HG02678 (cell line): ENCODE results near the gene RAB20.

Source experiments
- ATAC-seq: cut with Tn5 transposase; IDR thresholded peaks from one replicate; pipeline ENCODE4 v1.9.1; 2021; ENCODE audit warnings: mild to moderate bottlenecking, moderate library complexity; ENCODE audit not compliant: unreplicated experiment

The RAB20 gene

GRCh38 chr13:110531671-110532083 lies 29.8 kb downstream of the RAB20 start:
- ATAC-seq, result no peak

- ATAC-seq, result no peak
Measured at GRCh38 chr13:110531100-110531499, 30.4 kb downstream of the RAB20 start.

GRCh38 chr13:110529522-110530311 lies 31.8 kb downstream of the RAB20 start:
- no peak for ATAC-seq

- ATAC-seq, result no peak
Measured at GRCh38 chr13:110528911-110529310, 32.6 kb downstream of the RAB20 start.

GRCh38 chr13:110528371-110528770 lies 33.2 kb downstream of the RAB20 start:
- no peak for ATAC-seq

- ATAC-seq, result peak; percentile 90
Measured at GRCh38 chr13:110525328-110526319, 35.9 kb downstream of the RAB20 start.

GRCh38 chr13:110524541-110525257 lies 36.8 kb downstream of the RAB20 start:
- no peak for ATAC-seq

GRCh38 chr13:110523838-110524540 lies 37.5 kb downstream of the RAB20 start:
- ATAC-seq, result no peak

GRCh38 chr13:110523180-110523579 lies 38.3 kb downstream of the RAB20 start:
- ATAC-seq, result no peak

GRCh38 chr13:110522721-110523120 lies 38.8 kb downstream of the RAB20 start:
- no peak for ATAC-seq

GRCh38 chr13:110521946-110522345 lies 39.6 kb downstream of the RAB20 start:
- ATAC-seq, result no peak

GRCh38 chr13:110521296-110521680 lies 40.2 kb downstream of the RAB20 start:
- no peak for ATAC-seq

- ATAC-seq, result no peak
Measured at GRCh38 chr13:110520431-110521295, 40.9 kb downstream of the RAB20 start.

- ATAC-seq, result no peak
Measured at GRCh38 chr13:110519506-110519905, 42.0 kb downstream of the RAB20 start.

- no peak for ATAC-seq
Measured at GRCh38 chr13:110519046-110519445, 42.5 kb downstream of the RAB20 start.

GRCh38 chr13:110518571-110518970 lies 43.0 kb downstream of the RAB20 start:
- no peak for ATAC-seq

GRCh38 chr13:110518226-110518525 lies 43.3 kb downstream of the RAB20 start:
- ATAC-seq, result no peak

GRCh38 chr13:110517505-110518225 lies 43.9 kb downstream of the RAB20 start:
- no peak for ATAC-seq

- ATAC-seq, result no peak
Measured at GRCh38 chr13:110516500-110516899, 45.0 kb downstream of the RAB20 start.
